Thyroid gland (tissue), 4 donors: ENCODE measurements around the gene UST.

ENCODE experiments used
- POLR2A ChIP-seq, 2 donors: fragments of 450-650 bp; IDR thresholded peaks; one replicate each; pipeline ENCODE4 v1.6.1; 2017; ENCODE audit warnings: antibody characterized with exemption in 2 of 2, mild to moderate bottlenecking in 2 of 2, moderate library complexity in 1 of 2
- TF ChIP-seq, protein P1 (sequence below), 6 experiments: fragments of 200-600 bp in 3 of 6; fragments of 450-650 bp in 3 of 6; sonication (generic) in 3 of 6; IDR thresholded peaks; one replicate each; pipeline ENCODE4 v1.5.1; 2016 to 2019; ENCODE audit warnings: antibody characterized with exemption in 6 of 6, mild to moderate bottlenecking in 2 of 6, inconsistent platforms in 1 of 6, moderate library complexity in 1 of 6

DNA sequence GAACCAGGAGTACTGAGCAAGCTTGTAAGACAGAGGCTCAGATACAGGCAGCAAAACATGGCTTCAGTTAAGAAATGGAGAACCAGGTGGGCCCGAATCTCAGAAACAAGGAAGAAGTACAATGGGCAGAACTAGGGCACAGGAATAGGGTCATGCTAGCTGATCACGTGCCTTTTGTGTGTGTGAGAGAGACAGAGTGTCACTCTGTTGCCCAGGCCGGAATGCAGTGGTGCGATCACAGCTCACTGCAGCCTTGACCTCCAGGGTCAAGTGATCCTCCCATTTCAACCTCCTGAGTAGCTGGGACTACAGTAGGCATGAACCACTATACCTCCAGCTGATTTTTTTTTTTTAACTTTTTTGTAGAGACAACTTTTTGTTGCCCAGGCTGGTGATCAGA is 257.8 kb downstream of the UST start:
- TF ChIP-seq, protein P1, sequence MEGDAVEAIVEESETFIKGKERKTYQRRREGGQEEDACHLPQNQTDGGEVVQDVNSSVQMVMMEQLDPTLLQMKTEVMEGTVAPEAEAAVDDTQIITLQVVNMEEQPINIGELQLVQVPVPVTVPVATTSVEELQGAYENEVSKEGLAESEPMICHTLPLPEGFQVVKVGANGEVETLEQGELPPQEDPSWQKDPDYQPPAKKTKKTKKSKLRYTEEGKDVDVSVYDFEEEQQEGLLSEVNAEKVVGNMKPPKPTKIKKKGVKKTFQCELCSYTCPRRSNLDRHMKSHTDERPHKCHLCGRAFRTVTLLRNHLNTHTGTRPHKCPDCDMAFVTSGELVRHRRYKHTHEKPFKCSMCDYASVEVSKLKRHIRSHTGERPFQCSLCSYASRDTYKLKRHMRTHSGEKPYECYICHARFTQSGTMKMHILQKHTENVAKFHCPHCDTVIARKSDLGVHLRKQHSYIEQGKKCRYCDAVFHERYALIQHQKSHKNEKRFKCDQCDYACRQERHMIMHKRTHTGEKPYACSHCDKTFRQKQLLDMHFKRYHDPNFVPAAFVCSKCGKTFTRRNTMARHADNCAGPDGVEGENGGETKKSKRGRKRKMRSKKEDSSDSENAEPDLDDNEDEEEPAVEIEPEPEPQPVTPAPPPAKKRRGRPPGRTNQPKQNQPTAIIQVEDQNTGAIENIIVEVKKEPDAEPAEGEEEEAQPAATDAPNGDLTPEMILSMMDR (IDR thresholded peaks at IDR 0.05): no peak
- TF ChIP-seq POLR2A (IDR thresholded peaks at IDR 0.05): no peak
